Measurements from ENCODE around the gene RAD54L2.
"Not testable (repeated sequence)": the region's sequence is repeated elsewhere in the genome, so short reads cannot be mapped to it uniquely, and the experiment has no call there.

RAD54L2 gene

GRCh38 chr3:51544011-51544775, 5.7 kb downstream of the RAD54L2 start:
- DNase-seq (ENCODE audit: low read depth), result no peak

- no peak for DNase-seq (ENCODE audit: low read depth)
These were observed 8.8 kb downstream of the RAD54L2 start for GRCh38 chr3:51547274-51547673.

GRCh38 chr3:51549311-51549710, 10.8 kb downstream of the RAD54L2 start:
- DNase-seq (ENCODE audit: low read depth), result no peak

GRCh38 chr3:51550080-51550819, 11.7 kb downstream of the RAD54L2 start:
- no peak for DNase-seq (ENCODE audit: low read depth)

- DNase-seq (ENCODE audit: low read depth), result no peak
These were observed 19.5 kb downstream of the RAD54L2 start for GRCh38 chr3:51557993-51558392.

GRCh38 chr3:51559411-51559888, 20.9 kb downstream of the RAD54L2 start:
- peak; percentile 82 for DNase-seq (ENCODE audit: low read depth)

- no peak for DNase-seq (ENCODE audit: low read depth)
These were observed 21.4 kb downstream of the RAD54L2 start for GRCh38 chr3:51559961-51560360.

- DNase-seq (ENCODE audit: low read depth), result not testable (repeated sequence)
These were observed 23.9 kb downstream of the RAD54L2 start for GRCh38 chr3:51562403-51562802.

- DNase-seq (ENCODE audit: low read depth), result no peak
These were observed 29.5 kb downstream of the RAD54L2 start for GRCh38 chr3:51568036-51568435.

GRCh38 chr3:51568996-51569395, 30.5 kb downstream of the RAD54L2 start:
- no peak for DNase-seq (ENCODE audit: low read depth)

GRCh38 chr3:51578238-51578637, 39.7 kb downstream of the RAD54L2 start:
- no peak for DNase-seq (ENCODE audit: low read depth)

GRCh38 chr3:51580418-51580817, 41.9 kb downstream of the RAD54L2 start:
- DNase-seq (ENCODE audit: low read depth), result no peak

GRCh38 chr3:51581524-51581923, 43.0 kb downstream of the RAD54L2 start:
- no peak for DNase-seq (ENCODE audit: low read depth)

GRCh38 chr3:51585197-51585596, 46.7 kb downstream of the RAD54L2 start:
- no peak for DNase-seq (ENCODE audit: low read depth)

- no peak for DNase-seq (ENCODE audit: low read depth)
These were observed 47.4 kb downstream of the RAD54L2 start for GRCh38 chr3:51585871-51586270.
